GM12865 (cell line): Measurements from ENCODE around the gene NAA30.
A peak's percentile ranks its signal among the peaks of the same experiment; 100 is the strongest.

Experiments used
- DNase-seq: peaks from one replicate; pipeline ENCODE4 v3.0.0; 2010; ENCODE audit warnings: low read depth
- H3K4me3 ChIP-seq: 2 replicates; pipeline ENCODE4 v1.5.1; 2011; ENCODE audit warnings: mild to moderate bottlenecking, low read depth, low read length, control low read depth
- CTCF ChIP-seq: IDR thresholded peaks from 2 replicates; pipeline ENCODE4 v1.5.1; 2011; ENCODE audit warnings: low read length, control low read depth, low read depth, inconsistent platforms; ENCODE audit not compliant: insufficient read depth; ENCODE audit errors: missing control alignments

The NAA30 gene

GRCh38 chr14:57383125-57383745, 7.2 kb upstream of the NAA30 start:
- no peak for DNase-seq
- H3K4me3 ChIP-seq = no peak overlapping the region
- TF ChIP-seq CTCF = no peak

DNA sequence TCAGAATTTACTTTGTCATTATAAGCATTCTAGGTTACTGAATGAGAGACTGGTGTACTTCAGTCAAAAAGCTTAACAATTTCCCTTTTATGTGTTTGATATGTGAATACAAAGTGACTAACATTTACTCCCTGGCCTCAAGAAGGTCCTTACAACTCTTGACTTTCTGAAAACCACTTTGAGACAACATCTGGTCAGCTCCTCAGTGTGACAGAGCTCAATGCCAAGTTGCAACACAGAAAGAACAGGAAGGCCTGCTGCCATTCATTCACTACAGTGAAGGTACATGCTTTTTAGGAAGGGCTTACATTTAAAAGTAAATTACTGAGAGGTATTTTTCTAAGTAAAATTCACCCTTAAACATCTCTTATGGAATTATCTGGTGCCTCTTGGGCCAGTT, 2.3 kb upstream of the NAA30 start:
- no peak overlapping the region for H3K4me3 ChIP-seq
- TF ChIP-seq CTCF = no peak
- DNase-seq = no peak

DNA sequence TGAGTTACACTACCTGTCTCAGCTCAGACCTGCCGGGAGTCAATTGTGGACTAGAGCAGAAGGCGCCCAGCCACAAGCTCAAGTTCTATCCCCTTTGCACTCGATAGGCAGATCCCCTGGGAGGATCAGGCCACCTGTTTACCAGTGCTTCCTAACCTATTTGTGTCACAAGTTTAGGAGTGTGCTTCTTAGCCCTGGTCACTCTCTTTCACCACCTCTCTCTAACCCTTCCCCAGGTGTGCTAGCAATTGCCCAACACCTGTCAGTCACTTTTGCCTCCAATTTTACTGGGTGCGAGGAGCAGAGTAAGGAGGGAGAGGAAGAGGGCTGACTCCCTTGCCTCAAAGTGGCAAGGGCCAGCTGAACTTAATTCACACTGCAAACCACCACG, 745 bp upstream of the NAA30 start:
- DNase-seq = no peak
- peak overlapping the region; percentile 87 for H3K4me3 ChIP-seq
- no peak for TF ChIP-seq CTCF

GRCh38 chr14:57390806-57391516, 575 bp downstream of the NAA30 start:
- H3K4me3 ChIP-seq = peak overlapping the region; percentile 87
- peak; percentile 56 for DNase-seq
- no peak for TF ChIP-seq CTCF

GRCh38 chr14:57391517-57392195, 1.3 kb downstream of the NAA30 start:
- DNase-seq = no peak
- peak overlapping the region; percentile 87 for H3K4me3 ChIP-seq
- no peak for TF ChIP-seq CTCF

- DNase-seq = no peak
- H3K4me3 ChIP-seq = peak overlapping the region; percentile 87
- TF ChIP-seq CTCF = no peak
Observed at GRCh38 chr14:57392830-57393229, 2.4 kb downstream of the NAA30 start.
